Epithelial cell of proximal tubule (primary cell): ENCODE measurements around the gene HJV. TPM values are rescaled to one million over a fixed set of nuclear protein-coding genes. Genes with fewer than 3 reads are reported as not detected.
A peak's percentile ranks its signal among the peaks of the same experiment; 100 is the strongest.

ENCODE experiments used
- DNase-seq: peaks from one replicate; pipeline ENCODE4 v3.0.0-alpha.2; 2011; ENCODE audit warnings: low read depth
- H3K4me3 ChIP-seq: 2 replicates; pipeline ENCODE4 v1.5.1; 2011; ENCODE audit warnings: low read depth, mild to moderate bottlenecking, low read length
- total RNA-seq: library from RNA; depleted of rRNA; stranded (reverse); fragments of >200 nt; gene quantifications from 2 replicates; pipeline ENCODE4 v1.2.3, GENCODE V29; 2015
- TF ChIP-seq, protein P1 (sequence below): conservative IDR thresholded peaks from 2 replicates; pipeline ENCODE4 v1.5.1; 2012; ENCODE audit warnings: low read depth, mild to moderate bottlenecking, low read length

The HJV gene
- total RNA-seq, 1 donor from 2014 or later, result 0.35 TPM

- no peak for DNase-seq
- TF ChIP-seq, protein P1, sequence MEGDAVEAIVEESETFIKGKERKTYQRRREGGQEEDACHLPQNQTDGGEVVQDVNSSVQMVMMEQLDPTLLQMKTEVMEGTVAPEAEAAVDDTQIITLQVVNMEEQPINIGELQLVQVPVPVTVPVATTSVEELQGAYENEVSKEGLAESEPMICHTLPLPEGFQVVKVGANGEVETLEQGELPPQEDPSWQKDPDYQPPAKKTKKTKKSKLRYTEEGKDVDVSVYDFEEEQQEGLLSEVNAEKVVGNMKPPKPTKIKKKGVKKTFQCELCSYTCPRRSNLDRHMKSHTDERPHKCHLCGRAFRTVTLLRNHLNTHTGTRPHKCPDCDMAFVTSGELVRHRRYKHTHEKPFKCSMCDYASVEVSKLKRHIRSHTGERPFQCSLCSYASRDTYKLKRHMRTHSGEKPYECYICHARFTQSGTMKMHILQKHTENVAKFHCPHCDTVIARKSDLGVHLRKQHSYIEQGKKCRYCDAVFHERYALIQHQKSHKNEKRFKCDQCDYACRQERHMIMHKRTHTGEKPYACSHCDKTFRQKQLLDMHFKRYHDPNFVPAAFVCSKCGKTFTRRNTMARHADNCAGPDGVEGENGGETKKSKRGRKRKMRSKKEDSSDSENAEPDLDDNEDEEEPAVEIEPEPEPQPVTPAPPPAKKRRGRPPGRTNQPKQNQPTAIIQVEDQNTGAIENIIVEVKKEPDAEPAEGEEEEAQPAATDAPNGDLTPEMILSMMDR, result no peak
- H3K4me3 ChIP-seq, result no peak overlapping the region
Measured at GRCh38 chr1:145988773-145989172, 32.8 kb downstream of the HJV start.

DNA sequence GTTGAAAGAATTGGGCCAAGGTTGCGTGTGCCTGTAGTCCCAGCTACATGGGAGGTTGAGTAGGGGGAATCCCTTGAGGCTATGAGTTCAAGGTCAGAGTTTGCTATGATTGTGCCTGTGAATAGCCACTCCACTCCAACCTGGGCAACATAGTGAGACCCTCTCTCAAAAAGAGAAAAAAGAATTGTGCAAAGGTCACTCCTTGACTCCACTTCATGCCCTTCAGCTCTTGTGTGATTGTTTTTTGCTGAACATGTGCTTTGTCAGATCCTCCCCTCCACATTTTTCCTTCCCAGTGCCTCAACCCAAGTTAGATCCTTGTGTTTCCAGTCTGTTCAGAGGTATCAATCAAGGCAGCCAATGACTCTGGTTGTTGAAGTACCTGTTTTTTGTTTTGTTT is 33.6 kb downstream of the HJV start:
- TF ChIP-seq, protein P1, result no peak
- DNase-seq, result no peak
- no peak overlapping the region for H3K4me3 ChIP-seq

- H3K4me3 ChIP-seq, result no peak overlapping the region
- DNase-seq, result no peak
- TF ChIP-seq, protein P1, result no peak
Measured at GRCh38 chr1:145986551-145986950, 35.0 kb downstream of the HJV start.

DNA sequence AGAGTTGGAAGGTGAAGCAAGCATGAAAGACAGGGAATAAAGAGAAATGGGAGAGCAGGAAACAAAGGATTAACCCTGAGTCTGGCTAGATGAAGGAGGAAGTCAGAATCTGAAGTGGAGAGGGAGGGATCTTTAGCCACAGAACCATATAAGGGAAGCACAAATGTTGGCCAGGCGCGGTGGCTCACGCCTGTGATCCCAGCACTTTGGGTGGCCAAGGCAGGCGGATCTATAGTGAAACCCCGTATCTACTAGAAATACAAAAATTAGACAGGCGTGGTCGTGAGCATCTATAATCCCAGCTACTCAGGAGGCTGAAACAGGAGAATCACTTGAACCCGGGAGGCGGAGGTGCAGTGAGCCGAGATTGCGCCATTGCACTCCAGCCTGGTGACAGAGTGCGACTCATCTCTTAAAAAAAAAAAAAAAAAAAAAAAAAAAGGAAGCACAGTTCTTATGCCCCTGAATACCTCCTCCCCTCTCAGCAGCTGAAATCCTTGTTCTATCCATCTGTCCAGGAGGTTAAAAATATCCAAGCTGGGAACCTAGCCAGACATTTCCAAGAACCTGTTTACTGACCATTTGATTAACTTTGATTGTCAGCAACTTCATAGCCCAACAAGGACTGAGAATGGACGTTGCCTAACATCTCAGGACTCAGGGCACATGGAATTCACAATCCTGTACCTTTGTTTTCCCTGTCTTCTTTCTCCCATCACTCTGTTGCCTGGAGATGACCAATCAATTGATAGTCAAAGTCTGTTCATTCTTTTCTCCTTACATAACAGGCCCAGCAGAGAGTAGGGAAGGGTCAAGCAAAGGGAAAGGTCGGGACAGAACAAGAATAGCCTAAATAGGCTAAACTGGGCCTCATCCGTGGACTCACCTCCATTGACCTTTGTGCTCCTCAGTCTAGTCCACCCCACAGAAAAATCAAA is 35.8 kb downstream of the HJV start:
- DNase-seq, result peak; percentile 88

GRCh38 chr1:145985129-145985501 is 36.4 kb downstream of the HJV start:
- no peak for DNase-seq
- H3K4me3 ChIP-seq, result no peak overlapping the region
- TF ChIP-seq, protein P1, result no peak

More for the DNA sequence above, 35.8 kb downstream of the HJV start:
- TF ChIP-seq, protein P1, result no peak
- H3K4me3 ChIP-seq, result no peak overlapping the region

DNA sequence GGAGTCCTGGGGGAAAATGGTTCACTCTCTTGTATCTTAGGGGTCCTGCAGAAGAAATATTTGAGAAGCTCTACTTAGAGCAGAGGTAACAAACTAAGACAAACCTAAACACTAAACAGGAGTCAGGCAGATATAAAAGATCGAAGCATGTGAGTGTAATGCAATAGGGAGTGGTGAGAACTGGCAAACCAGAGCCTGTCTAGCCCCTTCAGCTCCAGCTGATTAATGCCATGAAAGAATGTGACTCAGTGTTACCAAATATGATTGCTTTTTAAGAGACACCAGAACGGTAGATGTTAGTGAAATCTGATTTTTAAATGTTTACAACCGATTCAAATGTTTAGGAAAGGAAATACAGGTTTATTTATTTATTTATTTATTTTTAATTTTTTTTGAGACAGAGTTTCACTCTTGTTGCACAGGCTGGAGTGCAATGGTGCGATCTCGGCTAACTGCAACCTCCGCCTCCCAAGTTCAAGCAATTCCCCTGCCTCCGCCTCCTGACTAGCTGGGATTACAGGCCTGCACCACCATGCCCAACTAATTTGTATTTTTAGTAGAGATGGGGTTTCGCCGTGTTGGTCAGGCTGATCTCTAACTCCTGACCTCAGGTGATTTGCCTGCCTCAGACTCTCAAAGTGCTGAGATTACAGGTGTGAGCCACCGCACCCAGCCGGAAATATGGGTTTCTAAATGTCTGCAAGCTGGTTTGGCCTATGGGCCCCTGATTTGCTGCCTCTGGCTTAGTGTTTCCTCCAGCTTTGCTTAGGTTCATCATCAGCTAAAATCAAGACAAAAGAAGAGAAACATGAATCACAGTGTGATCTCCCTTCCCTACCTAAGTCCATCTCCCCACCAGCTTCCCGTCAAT is 37.3 kb downstream of the HJV start:
- TF ChIP-seq, protein P1, result no peak
- H3K4me3 ChIP-seq, result no peak overlapping the region
- DNase-seq, result no peak
